Activated CD8-positive, alpha-beta memory T cell treated with anti-CD3 and anti-CD28 coated beads for 48 hours (primary cell): ENCODE data around the gene RAPGEF1.

Experiments used
- DNase-seq, 3 experiments: peaks; one replicate each; pipeline ENCODE4 v3.0.0-alpha.2; 2020; ENCODE audit warnings: low read depth in 2 of 3, low spot score in 2 of 3

RAPGEF1 gene

GRCh38 chr9:131748411-131748955, 8.6 kb upstream of the RAPGEF1 start:
- DNase-seq = no peak

- no peak for DNase-seq
Measured at GRCh38 chr9:131747352-131747751, 7.5 kb upstream of the RAPGEF1 start.

GRCh38 chr9:131745610-131746009, 5.7 kb upstream of the RAPGEF1 start:
- no peak for DNase-seq

- DNase-seq = no peak
Measured at GRCh38 chr9:131744720-131745201, 4.9 kb upstream of the RAPGEF1 start.

- no peak for DNase-seq
Measured at GRCh38 chr9:131744171-131744719, 4.4 kb upstream of the RAPGEF1 start.

- DNase-seq = no peak
Measured at GRCh38 chr9:131743501-131743900, 3.6 kb upstream of the RAPGEF1 start.

GRCh38 chr9:131743096-131743495, 3.2 kb upstream of the RAPGEF1 start:
- no peak for DNase-seq

GRCh38 chr9:131740898-131741297, 1.0 kb upstream of the RAPGEF1 start:
- no peak for DNase-seq

- peak in 1 of 3 experiments; percentile 34 for DNase-seq
Measured at GRCh38 chr9:131739133-131739958, 530 bp downstream of the RAPGEF1 start.

- no peak for DNase-seq
Measured at GRCh38 chr9:131738293-131739132, 1.4 kb downstream of the RAPGEF1 start.

GRCh38 chr9:131737426-131737825, 2.5 kb downstream of the RAPGEF1 start:
- no peak for DNase-seq

- no peak for DNase-seq
Measured at GRCh38 chr9:131736431-131736830, 3.4 kb downstream of the RAPGEF1 start.

- DNase-seq = no peak
Measured at GRCh38 chr9:131735238-131736128, 4.4 kb downstream of the RAPGEF1 start.

GRCh38 chr9:131734781-131735180, 5.1 kb downstream of the RAPGEF1 start:
- no peak for DNase-seq

- DNase-seq = no peak
Measured at GRCh38 chr9:131734165-131734610, 5.7 kb downstream of the RAPGEF1 start.

- DNase-seq = no peak
Measured at GRCh38 chr9:131733541-131734061, 6.3 kb downstream of the RAPGEF1 start.

GRCh38 chr9:131732636-131733289, 7.1 kb downstream of the RAPGEF1 start:
- no peak for DNase-seq

- no peak for DNase-seq
Measured at GRCh38 chr9:131732061-131732526, 7.8 kb downstream of the RAPGEF1 start.

- no peak for DNase-seq
Measured at GRCh38 chr9:131731644-131732043, 8.2 kb downstream of the RAPGEF1 start.
